ENCODE measurements around the gene SIK3. TPM values are rescaled to one million over a fixed set of nuclear protein-coding genes. Genes with fewer than 3 reads are reported as not detected.

Gene SIK3
- total and polyA plus RNA-seq, 2 donors (not counting 3 experiments of a cell fraction or from before 2014, with no cell fraction given), result 10.3 to 21.3 TPM

GRCh38 chr11:117034901-117035300 is 63.3 kb downstream of the SIK3 start:
- no peak overlapping the region for H3K9ac ChIP-seq (replicated peaks; ENCODE audit: extremely low read depth, insufficient read depth, low read length)
- no peaks in the 10 kb centered on the region for H3K9me3 ChIP-seq (replicated peaks; ENCODE audit: control insufficient read depth, insufficient read depth, low read length)
- no peak overlapping the region for H2AFZ ChIP-seq (ENCODE audit: low read depth, low read length)
- H3K79me2 ChIP-seq (ENCODE audit: control insufficient read depth, insufficient read depth, low read length), result no peaks in the 10 kb centered on the region
- H3K9me1 ChIP-seq (replicated peaks; ENCODE audit: control insufficient read depth, extremely low read depth, insufficient read depth, low read length), result no peaks in the 10 kb centered on the region
- H3K27me3 ChIP-seq (ENCODE audit: control insufficient read depth in 2 of 2, insufficient read depth in 2 of 2, low read length in 2 of 2), result no peaks in the 10 kb centered on the region
- TF ChIP-seq MAX (IDR thresholded peaks at IDR 0.05; ENCODE audit: insufficient read depth, insufficient read length), result no peak
- TF ChIP-seq FOS (IDR thresholded peaks at IDR 0.05; ENCODE audit: borderline replicate concordance, insufficient read depth, low read length), result no peak
- no peak for TF ChIP-seq POLR2A (IDR thresholded peaks at IDR 0.05; ENCODE audit: low read depth, low read length)
- TF ChIP-seq GATA2 (IDR thresholded peaks at IDR 0.05; ENCODE audit: insufficient read depth, insufficient read length, low read depth, low read length), result no peak
- TF ChIP-seq MYC (IDR thresholded peaks at IDR 0.05; ENCODE audit: low read depth, low read length), result no peak
- no peak for TF ChIP-seq CTCF (IDR thresholded peaks at IDR 0.05; ENCODE audit: extremely low read depth in 1 of 2, insufficient read depth in 1 of 2, low read depth in 1 of 2, low read length in 2 of 2)
- no peak for TF ChIP-seq POLR2AphosphoS5 (IDR thresholded peaks at IDR 0.05; ENCODE audit: insufficient read depth, low read depth, low read length)
- no peak for TF ChIP-seq EZH2 (IDR thresholded peaks at IDR 0.05; ENCODE audit: borderline replicate concordance, low read depth, low read length, severe bottlenecking)
- TF ChIP-seq JUN (IDR thresholded peaks at IDR 0.05; ENCODE audit: borderline replicate concordance, insufficient read depth, insufficient read length, low read depth), result no peak
- BruUV-seq (replicated peaks), result no TSS peak
- intact Hi-C loops (cut with micrococcal nuclease), result loop anchor here (5.0 kb wide), 1 partner anchor 62 kb away; the partner anchor contains the start of gene SIK3
- no peak for FAIRE-seq
- DNase-seq (ENCODE audit: low read depth, low spot score), result peak; percentile 53
- no peaks in the 10 kb centered on the region for H3K36me3 ChIP-seq (ENCODE audit: control insufficient read depth in 2 of 2, extremely low read depth in 1 of 2, insufficient read depth in 2 of 2, low read length in 2 of 2)
- ChIA-PET POLR2A (no interaction called here), CTCF (interaction anchor here (1.1 to 1.2 kb wide), 3 partner anchors 8 to 146 kb away, joined by 3 to 4 read pairs (median 3); no protein-coding TSS in a partner anchor)
- dilution Hi-C loops (cut with MboI; ENCODE audit: extremely low pct_ligation_motif_present, low sequenced_read_pairs), result no loop called here
- H4K20me1 ChIP-seq (replicated peaks; ENCODE audit: control insufficient read depth, extremely low read depth, insufficient read depth, low read length), result peaks cover 2% of the 10 kb centered on the region
- H3K4me2 ChIP-seq (ENCODE audit: insufficient read depth, low read length), result peak overlapping the region; percentile 10
- no peak overlapping the region for H3K27ac ChIP-seq (ENCODE audit: insufficient read depth, low read depth, low read length)
- peaks cover 13% of the 10 kb centered on the region for H3K4me1 ChIP-seq (ENCODE audit: control insufficient read depth, extremely low read depth, insufficient read depth, low read length)
- no peak overlapping the region for H3K4me3 ChIP-seq (replicated peaks in 1 of 3; ENCODE audit: insufficient read depth in 1 of 3, low read depth in 1 of 3, low read length in 3 of 3)

All from endothelial cell of umbilical vein (primary cell).